HG02759 (cell line): ENCODE results near the gene SFMBT2.

Experiments used
- ATAC-seq: cut with Tn5 transposase; IDR thresholded peaks from one replicate; pipeline ENCODE4 v1.9.1; 2021; ENCODE audit warnings: mild to moderate bottlenecking, moderate library complexity; ENCODE audit not compliant: unreplicated experiment

Gene SFMBT2

GRCh38 chr10:7275761-7276440, 134.9 kb downstream of the SFMBT2 start:
- no peak for ATAC-seq

GRCh38 chr10:7274293-7274692, 136.5 kb downstream of the SFMBT2 start:
- no peak for ATAC-seq

GRCh38 chr10:7272008-7272407, 138.8 kb downstream of the SFMBT2 start:
- ATAC-seq = no peak

- no peak for ATAC-seq
These were observed 140.8 kb downstream of the SFMBT2 start for GRCh38 chr10:7269988-7270387.

GRCh38 chr10:7267142-7267541, 143.7 kb downstream of the SFMBT2 start:
- ATAC-seq = no peak

GRCh38 chr10:7265396-7266123, 145.3 kb downstream of the SFMBT2 start:
- ATAC-seq = no peak

GRCh38 chr10:7264313-7264756, 146.5 kb downstream of the SFMBT2 start:
- ATAC-seq = no peak

GRCh38 chr10:7263616-7264015, 147.2 kb downstream of the SFMBT2 start:
- ATAC-seq = no peak

GRCh38 chr10:7261351-7261750, 149.5 kb downstream of the SFMBT2 start:
- no peak for ATAC-seq

- ATAC-seq = no peak
These were observed 149.9 kb downstream of the SFMBT2 start for GRCh38 chr10:7260912-7261311.

GRCh38 chr10:7260412-7260900, 150.4 kb downstream of the SFMBT2 start:
- peak; percentile 72 for ATAC-seq

- ATAC-seq = peak; percentile 64
These were observed 151.8 kb downstream of the SFMBT2 start for GRCh38 chr10:7258948-7259523.

- no peak for ATAC-seq
These were observed 155.3 kb downstream of the SFMBT2 start for GRCh38 chr10:7255517-7255916.

GRCh38 chr10:7251696-7252465, 159.0 kb downstream of the SFMBT2 start:
- ATAC-seq = no peak

- no peak for ATAC-seq
These were observed 160.6 kb downstream of the SFMBT2 start for GRCh38 chr10:7250236-7250635.

GRCh38 chr10:7248585-7249164, 162.2 kb downstream of the SFMBT2 start:
- no peak for ATAC-seq

GRCh38 chr10:7248148-7248547, 162.7 kb downstream of the SFMBT2 start:
- ATAC-seq = no peak

- ATAC-seq = no peak
These were observed 165.3 kb downstream of the SFMBT2 start for GRCh38 chr10:7245505-7245904.

GRCh38 chr10:7243873-7244272, 167.0 kb downstream of the SFMBT2 start:
- ATAC-seq = peak; percentile 89

GRCh38 chr10:7243139-7243538, 167.7 kb downstream of the SFMBT2 start:
- no peak for ATAC-seq
